HG02588 (cell line): ENCODE measurements around the gene COPS7A.

Experiments used
- ATAC-seq: cut with Tn5 transposase; IDR thresholded peaks from one replicate; pipeline ENCODE4 v1.9.1; 2021; ENCODE audit warnings: mild to moderate bottlenecking, moderate library complexity; ENCODE audit not compliant: unreplicated experiment

The COPS7A gene, protein sequence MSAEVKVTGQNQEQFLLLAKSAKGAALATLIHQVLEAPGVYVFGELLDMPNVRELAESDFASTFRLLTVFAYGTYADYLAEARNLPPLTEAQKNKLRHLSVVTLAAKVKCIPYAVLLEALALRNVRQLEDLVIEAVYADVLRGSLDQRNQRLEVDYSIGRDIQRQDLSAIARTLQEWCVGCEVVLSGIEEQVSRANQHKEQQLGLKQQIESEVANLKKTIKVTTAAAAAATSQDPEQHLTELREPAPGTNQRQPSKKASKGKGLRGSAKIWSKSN

DNA sequence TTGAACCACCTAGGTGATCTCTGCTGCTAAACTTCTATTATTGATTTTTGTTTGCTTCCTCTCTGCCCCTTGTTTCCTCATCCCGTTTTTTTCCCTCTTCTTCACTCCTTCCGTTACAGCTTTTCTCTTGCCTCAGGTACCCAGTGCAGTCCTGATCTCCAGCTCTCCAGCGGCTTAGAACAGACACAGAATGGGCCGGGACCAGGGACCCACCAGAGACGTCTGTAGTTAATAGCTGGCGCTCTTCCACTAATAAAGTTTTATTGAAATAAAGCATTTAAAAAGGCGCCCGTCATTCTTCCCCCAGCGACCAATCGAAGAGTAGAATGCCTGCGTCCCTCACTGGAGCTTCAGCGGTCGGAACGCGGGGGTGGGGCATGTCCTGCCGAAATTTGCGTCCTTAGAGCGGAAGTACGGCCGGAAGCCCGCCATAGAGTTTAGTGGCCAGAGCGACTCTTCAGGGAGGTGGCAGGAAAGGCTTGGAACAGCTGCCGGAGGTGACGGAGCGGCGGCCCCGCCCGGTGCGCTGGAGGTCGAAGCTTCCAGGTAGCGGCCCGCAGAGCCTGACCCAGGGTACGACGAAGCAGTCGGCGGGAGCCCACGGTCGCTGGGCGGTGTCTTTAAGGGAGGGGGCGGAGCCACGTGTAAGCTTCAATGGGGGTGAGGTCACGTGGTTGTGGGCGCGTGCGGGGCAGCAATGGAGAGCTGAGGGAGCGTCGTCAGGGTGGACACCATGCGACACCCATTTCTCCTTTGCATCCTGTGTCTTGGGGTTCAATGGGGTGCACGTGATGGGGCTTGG lies at the start of gene COPS7A:
Gene COPS7A (plus strand): TSS at position 440 of the 802 bp plus-strand sequence. CDS start 611 bp downstream, outside the sequence.
- ATAC-seq: peak; percentile 90

DNA sequence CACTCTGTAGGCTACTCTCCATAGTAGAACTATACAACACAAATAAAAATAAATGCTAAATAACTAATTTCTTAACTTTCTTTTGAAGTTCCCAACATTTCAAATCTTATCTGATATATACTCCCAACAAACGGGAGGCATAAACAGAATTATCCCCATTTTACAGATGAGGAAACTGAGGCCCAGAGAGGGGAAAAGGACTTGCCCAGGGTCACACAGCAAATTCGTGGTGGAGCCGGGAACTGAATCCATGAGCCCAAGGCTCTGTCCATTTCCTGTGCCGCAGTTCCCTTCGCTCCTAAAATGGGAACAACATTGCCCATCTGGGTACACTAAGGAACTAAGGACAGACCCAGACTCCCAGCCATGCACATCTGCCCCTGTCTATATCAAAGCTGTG lies 46.9 kb upstream of the COPS7A start:
- no peak for ATAC-seq

DNA sequence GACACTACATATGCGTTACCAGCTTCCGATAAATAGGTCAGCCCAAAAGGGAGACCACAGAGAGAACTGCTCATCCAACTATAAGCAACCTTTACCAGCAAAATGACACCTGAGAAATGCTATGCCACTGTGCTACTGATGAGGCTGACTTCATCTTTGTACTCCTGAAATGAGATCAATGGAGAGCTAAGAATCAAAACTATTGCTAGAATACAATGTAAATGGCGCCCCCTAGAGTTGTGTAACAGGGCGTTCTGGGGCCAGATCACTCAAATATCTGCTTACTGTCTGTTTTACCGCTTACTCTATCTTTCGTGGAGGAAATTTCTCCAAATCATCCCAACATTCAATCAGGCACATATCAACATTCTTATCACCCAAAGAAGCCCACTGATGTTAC lies 39.2 kb upstream of the COPS7A start:
- ATAC-seq: no peak

DNA sequence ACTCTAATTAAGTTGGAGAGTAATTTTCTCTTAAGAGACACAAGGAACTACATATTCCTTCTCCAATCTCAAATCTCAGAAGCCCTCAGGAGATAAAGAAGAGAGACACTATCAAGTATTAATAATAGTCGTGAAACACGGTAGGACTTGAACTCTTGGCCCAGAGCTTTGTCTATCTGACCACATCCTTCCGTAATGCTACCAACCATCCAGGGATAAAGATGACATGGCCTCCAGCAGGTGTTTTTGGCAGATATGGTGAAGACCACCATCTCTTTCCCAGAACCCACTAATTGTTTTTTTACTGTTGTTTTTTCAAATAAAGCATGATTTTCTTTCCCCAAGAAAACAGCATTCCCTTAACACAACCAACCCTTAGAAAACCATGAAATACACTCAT lies 38.0 kb upstream of the COPS7A start:
- ATAC-seq: no peak

DNA sequence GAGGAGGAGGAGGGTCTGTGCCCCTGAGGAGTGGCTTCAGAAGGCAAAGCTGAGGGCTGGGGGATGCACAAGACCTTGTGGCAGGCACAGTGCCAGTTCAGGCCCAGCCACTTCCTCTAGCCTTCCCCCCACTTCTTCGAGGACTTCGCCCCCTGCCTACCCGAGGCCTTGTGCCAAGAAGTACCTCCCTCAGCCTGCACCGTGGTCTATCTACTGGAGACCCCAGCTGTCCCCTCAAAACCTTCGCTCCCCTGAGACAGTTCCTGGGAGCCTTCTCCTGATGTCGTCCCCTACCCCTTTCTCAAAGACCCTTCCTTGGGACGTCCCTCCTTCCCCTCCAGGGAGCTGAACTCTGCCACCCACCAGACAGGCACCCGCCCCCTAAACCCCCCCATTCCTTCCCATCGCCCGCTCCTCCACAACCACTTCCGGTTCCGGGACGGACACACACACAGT lies 35.3 kb upstream of the COPS7A start:
- ATAC-seq: no peak

DNA sequence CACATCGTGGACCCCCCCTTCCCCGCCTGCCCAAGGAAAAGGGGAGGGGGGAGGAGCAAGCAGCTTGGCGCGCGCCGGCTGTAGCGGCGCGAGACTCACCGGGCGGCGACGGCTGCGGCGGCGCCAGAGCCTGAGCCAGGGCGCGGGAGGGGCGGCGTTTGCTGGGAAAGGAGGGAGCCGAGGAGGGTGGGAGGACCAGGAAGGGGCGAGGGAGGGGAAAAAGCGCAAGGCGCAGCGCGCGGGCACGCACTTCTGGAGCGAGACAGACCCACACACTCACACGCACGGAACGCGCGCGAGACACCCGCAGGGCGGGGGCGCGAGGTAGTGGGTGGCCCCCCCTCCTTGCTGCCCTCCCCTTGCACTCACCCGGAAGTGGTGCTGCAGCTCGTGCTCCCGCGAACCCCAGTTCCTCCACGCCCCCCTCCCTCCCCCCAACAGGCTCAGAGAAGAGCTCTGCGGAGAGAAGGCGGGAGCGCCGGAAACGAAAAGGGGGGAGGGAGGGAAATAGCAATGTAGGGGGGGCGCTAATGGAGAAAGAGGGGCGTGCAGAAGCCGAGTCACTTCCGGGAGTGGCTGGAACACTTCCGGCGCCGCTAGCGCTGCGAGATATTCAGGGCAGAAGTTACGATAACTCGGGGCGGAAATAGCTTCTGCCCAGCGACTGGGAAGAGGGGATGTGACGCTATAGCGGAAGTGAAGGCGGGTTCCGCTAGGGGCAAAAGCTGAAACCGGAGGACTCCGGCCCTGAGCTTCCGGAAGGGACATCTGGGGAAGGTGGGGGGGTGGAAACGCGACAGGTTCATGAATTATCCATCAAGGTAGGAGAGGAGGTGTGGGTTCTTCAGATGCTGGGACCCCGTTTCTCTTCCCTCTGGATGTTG lies 34.6 kb upstream of the COPS7A start, which contains the start of gene ZNF384:
Gene ZNF384 (minus strand): TSS at position 377 of the 884 bp plus-strand sequence. CDS start 9,855 bp downstream, outside the sequence.
- ATAC-seq: peak; percentile 69

DNA sequence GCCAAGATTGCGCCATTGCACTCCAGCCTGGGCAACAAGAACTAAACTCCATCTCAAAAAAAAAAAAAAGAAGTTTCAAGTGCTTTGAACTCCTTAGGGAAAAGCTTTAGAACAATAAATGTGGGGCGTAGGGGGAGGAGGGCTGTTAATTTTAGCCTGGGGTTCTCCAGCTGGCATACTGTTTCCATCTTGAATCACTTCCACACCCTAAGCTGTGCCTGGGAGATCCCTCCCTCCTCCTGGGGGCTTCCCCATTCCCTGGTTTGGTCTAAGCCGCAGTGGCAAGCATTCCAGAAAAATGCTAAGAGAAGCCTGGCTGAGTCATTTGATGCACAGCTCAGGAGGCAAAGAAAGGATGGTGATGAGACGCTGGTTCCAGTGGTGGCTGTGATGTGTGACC lies 32.4 kb upstream of the COPS7A start:
- no peak for ATAC-seq

DNA sequence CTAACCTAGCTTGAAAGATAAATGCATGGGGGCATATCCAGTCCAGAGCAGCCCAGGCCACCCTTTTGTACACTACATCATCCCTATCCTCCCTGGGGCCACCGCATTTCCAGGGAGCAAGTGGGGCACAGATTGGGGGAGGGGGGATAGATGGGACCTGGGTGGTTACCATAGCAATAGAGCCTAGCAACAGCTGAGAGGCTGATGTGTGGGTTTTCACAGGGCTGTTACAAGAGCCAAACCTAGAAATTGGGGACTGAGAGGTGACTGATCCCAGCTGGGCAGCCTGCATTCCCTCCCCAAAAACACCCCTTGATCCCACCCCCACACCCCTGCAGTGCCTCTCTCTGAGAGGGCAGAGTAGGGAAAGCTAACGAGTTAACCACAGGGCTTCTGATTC lies 31.0 kb upstream of the COPS7A start:
- ATAC-seq: no peak

DNA sequence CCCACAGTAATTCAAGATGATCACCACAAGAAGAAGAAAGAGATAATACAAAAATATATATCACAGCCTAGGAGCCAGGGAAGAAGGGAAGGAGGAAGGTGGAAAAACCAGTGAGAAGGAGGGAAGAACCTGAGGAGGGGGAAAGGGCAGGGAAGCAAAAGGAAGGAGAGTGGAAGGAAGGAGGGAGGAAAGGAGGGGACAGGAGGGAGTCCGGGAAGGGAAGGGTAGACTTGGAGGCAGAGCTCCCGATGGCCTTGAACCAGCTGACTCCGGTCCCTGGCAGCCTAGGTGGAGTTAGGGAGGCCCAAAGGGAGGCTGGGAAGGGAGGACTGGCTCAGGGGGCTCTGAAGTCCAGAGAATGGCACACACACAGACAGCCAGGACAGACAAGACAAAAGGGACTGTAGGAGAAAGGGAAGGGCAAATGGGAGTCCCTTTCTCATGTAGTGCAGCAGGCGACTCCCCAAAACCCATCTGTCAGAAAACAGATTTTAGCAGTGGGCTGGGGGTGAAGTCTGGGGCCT lies 30.0 kb upstream of the COPS7A start:
- no peak for ATAC-seq

DNA sequence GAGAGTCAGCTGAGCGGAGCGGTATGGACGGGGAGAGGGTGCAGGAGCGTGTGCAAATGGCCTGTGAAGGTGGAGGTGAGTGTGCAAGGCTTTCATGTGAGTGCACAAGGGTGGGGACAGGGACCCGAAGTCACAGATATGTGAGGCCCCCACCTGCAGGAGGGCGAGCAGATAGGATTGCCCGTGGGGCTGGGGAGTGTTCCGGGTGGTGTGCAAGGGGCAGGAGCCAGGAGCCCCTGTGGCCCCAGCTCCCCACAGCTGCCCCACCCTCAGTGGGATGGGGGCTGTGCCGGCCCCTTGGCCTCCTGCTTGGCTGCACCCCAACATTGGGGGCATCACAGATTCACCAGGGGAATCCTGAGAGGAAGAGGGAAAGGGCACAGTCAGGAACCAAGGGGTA lies 29.1 kb upstream of the COPS7A start:
- ATAC-seq: no peak

DNA sequence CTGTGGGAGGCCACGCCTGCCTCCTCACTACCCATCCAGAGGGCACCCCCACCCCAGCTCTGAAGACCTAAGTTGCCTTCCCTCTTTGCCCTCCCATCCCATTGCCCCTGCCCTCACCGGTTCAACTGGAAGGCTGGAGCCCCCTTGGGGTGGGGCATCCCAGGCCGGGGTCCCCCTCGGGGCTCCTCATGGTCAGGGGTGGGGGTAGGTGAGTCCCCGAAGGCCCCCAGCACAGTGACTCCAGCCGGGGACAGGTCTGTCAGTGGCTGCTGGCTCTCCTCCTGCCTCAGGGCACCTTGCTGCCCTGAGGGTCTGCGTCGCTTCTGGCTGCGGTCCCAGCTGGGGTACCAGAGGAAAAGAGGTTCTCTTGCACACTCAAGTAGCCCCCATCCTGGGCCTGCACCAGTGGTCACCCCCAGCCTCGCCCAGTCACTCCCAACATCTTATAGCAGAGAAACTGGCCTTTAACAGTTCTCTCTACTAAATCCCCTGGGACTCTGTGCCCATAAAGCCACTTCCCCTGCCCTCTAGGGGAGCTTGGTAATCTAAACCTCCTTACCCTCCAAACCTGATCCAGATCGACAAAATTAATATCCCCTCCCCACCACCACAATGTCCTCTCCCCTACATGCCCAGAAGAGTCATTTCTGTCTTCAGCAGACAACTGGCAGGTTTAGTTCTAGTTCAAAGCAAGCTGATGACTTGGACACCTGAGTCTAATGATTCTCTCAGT lies 28.4 kb upstream of the COPS7A start:
- ATAC-seq: no peak

DNA sequence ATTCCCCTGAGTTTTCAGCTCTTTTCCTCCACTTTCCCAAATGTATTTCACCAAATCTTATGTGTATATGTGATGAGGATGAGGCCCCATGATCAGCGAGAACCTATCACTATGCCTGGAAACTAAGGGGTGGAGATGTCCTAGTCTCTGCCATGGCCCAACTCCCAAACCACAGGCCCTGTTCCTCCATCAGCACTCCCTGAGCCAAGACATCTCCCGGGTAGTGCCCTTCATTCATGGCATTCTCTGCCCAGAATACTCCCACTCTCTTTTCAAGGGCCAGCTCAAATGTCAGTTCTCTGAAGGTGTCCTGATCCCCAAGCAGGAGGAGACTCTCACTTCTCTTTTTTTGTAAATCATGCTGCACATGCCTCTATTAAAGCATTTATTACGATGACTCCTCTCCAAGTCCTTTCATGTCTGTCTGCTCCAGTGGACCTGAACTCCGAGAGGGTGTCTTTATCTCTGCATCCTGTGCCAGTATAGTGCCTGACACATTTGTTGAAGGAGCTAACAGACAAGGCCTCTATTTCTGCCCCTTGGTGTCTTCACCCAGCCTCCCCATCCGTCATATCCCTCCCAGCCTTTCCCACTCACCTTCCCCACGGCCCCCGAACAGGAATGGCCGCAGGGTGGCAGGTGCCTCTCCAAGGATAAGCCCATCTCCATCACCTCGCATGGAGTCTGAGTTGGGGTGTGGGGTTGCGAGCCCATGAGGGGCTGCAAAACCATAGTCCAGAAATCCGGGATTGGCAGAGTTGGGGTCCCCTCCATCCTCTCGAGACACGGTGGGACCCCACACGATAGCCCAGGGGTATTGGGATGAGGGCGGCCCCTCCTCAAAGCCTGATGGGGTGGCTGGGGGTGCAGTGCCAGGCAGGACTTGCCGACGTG lies 26.9 kb upstream of the COPS7A start:
- no peak for ATAC-seq

DNA sequence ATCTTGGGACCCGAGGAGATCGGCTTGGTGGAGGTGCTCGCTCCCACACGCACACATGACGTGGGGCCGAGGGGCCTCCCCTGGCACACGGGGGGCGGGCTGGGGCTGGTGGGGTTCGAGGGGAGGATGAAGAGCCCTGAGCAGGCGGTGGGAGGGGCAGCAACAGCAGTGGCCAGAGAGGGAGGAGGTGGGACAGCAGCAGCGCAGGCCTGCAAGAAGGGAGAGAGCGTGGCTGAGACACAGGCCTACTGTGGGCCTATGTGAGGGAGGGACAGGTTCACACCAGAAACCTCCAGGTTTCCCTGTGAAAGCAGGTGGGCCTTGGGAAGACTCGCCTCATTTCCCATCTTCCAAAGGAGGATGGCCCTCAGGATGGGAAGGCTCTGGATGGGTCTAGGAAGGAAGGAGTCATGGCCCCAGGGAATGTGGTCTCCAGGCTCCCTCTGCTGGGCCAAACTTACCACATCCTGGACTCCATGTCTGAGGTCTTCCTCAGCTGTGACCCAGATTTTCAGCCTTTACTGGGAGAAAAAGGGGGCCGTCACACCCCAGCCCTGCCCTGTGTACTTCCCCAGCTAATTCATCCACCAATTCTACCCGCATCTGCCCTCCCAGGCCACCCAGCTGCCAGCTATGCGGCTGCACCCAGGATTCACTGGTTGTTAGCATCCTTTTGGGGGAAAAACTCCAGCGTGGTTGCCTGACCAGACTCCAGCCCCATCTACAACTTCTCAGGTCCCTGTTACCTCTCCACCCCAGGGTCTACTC lies 26.1 kb upstream of the COPS7A start:
- ATAC-seq: no peak

DNA sequence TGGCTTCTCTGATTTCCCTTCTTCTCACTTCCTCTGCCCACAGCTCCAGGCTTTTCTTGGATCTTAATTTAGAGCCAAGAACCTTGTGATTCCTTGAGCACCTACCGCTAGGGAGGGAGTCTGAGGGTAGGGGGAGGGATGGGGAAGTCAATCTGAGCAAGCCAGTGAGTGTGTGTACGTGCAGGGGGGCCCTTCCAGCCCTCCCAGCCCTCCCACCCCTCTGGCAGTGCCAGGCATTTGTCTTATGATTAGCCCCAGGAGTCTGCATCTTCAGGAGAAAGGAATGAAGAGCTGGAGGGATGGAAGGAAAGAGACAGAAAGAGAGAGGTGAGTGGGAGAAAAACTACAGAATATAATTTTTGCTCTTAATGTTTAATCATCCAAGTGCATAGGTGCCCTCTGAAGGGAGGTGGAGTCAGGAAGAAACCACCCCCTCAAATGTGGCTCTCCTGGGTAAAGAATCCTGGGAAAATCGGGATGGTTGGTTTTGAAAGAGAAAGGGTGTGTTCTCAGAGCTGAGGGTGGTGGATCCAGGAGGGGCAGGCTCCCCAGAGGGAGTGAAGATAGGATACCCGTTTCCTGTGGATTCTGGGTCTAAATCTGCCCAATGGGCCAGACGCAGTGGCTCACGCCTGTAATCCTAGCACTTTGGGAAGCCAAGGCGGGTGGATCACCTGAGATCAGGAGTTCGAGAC lies 25.3 kb upstream of the COPS7A start:
- no peak for ATAC-seq

DNA sequence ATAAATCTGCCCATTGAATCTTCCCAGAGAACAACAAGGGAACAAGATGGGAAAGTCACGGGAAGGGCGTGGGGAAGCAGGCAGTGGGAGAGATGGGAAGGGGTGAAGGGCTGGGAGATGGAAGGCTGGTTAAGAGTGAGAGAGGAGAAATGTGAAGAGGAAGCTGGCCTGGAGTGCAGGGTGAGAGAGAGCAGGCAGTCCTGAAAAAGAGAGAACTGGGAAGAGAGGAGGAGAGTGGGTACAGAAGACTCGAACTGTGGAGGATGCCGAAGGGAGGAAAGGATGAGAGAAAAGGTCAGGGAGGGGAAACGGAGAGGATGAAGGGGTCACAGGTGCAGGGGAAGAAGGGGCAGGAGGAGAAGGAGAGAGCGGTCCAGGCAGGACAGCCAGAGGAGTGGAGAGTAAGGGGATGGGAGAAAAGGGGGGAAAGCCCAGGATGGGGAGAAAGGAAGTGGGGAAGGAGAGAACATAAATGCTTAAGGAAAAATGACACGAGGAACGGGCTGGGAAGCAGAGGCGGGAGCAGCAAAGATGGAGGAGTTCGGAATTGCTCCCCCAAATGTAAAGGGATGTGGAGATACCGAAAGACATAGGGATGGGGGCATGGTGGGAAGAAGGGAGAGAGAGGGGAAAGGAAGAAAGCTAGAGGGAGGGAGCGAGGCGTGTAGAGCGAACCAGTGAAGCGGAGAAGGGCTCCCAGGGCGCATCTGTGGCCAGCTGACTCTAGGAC lies 24.4 kb upstream of the COPS7A start:
- ATAC-seq: no peak

DNA sequence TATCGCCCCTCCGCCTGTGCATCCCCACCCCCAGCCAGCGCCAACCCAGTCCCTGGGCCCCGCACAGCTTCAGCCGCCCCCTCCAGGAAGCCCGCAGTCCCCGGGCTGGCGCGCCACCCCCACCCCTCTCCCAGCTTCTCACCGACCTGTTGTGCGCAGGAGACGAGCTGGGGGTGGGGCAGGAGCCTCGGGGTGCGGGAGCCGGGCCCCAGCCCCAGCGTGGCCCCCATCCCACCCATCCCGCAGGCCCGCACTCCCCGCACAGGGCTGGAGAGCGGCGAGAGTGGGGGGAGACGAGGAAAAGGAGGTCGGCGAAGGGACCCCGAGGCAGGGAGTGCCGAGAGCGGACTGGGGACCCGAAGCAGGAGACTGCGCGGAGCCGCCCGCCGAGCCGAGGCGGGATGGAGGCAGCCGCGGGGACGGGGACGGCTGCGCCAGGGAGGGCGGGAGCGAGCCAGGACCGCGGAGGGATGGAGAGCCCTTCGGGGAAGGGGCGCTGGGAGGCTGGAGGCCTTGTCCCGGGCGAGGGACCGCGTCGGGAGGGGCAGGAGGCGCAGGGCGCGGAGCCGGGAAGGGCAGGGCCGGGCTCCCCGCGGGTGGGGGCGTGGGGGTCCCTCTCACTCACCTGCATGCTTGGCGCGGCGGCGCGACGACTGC lies 23.7 kb upstream of the COPS7A start:
- no peak for ATAC-seq

DNA sequence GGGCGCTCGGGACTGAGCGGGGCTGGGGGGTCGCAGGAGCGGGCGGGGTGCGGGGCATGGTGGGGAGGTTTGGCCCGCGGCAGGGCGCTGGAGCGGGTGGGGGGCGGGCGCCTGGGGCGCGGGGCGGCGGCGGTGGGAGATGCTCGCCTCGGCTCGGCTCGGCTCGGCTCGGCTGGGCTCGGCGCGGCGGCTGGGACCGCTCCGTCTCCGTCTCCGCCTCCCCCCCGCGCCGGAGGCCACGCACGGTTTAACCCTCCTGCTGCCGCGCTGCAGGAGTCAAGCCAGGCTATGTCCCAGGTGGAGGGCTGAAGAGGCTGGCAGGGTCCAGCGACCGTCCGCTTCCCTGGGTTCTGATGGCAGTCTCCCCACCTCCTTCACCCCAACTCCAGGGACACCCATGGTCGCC lies 23.2 kb upstream of the COPS7A start, which contains the start of gene PIANP:
Gene PIANP (minus strand): TSS at position 170 of the 406 bp plus-strand sequence. CDS start 2,754 bp downstream, outside the sequence.
- no peak for ATAC-seq
